Suprapubic skin (tissue), 4 donors: ENCODE results near the gene PISD. TPM values are rescaled to one million over a fixed set of nuclear protein-coding genes. Genes with fewer than 3 reads are reported as not detected.

ENCODE experiments used
- DNase-seq, 2 donors: peaks; one replicate each; pipeline ENCODE4 v3.0.0-alpha.2; 2019; ENCODE audit warnings: low spot score in 2 of 2
- H3K27ac ChIP-seq: fragments of 200-600 bp; sonication (generic); one replicate; pipeline ENCODE4 v1.5.1; 2019
- H3K27me3 ChIP-seq: fragments of 200-600 bp; sonication (generic); one replicate; pipeline ENCODE4 v1.5.1; 2019
- H3K36me3 ChIP-seq: fragments of 200-600 bp; sonication (generic); one replicate; pipeline ENCODE4 v1.5.1; 2019
- H3K4me1 ChIP-seq: fragments of 200-600 bp; sonication (generic); one replicate; pipeline ENCODE4 v1.5.1; 2019
- H3K4me3 ChIP-seq: fragments of 200-600 bp; sonication (generic); one replicate; pipeline ENCODE4 v1.5.1; 2019; ENCODE audit warnings: mild to moderate bottlenecking
- H3K9me3 ChIP-seq: fragments of 200-600 bp; sonication (generic); one replicate; pipeline ENCODE4 v1.5.1; 2019
- EP300 ChIP-seq: sonication (generic); formaldehyde crosslinking; IDR thresholded peaks from one replicate; pipeline ENCODE4 v1.6.1; 2017; ENCODE audit warnings: antibody characterized with exemption
- POLR2A ChIP-seq, 2 donors: fragments of 450-650 bp; IDR thresholded peaks; one replicate each; pipeline ENCODE4 v1.6.1; 2017; ENCODE audit warnings: antibody characterized with exemption in 2 of 2, mild to moderate bottlenecking in 2 of 2, moderate library complexity in 2 of 2
- POLR2AphosphoS5 ChIP-seq, 3 donors: sonication (generic); formaldehyde crosslinking; IDR thresholded peaks; one replicate each; pipeline ENCODE4 v1.6.1; 2017; ENCODE audit warnings: antibody characterized with exemption in 3 of 3
- WGBS: methylation state at CpG from one replicate; pipeline ENCODE4 v1.1.5; 2018; 5-methylcytosine and 5-hydroxymethylcytosine counted together
- total RNA-seq, 4 donors: library from RNA; depleted of rRNA; stranded (reverse); fragments of >200 nt; gene quantifications; one replicate each; pipeline ENCODE4 v1.1.0, GENCODE V29; 2016
- TF ChIP-seq, protein P1 (sequence below), 2 donors: fragments of 200-600 bp in 1 of 2; fragments of 450-650 bp in 1 of 2; sonication (generic) in 1 of 2; IDR thresholded peaks; one replicate each; pipeline ENCODE4 v1.5.1; 2016 to 2019; ENCODE audit warnings: antibody characterized with exemption in 2 of 2, mild to moderate bottlenecking in 1 of 2, moderate library complexity in 1 of 2

Gene PISD
- total RNA-seq, 4 donors from 2014 or later = 42.5 to 91.7 (median 57.9) TPM

DNA sequence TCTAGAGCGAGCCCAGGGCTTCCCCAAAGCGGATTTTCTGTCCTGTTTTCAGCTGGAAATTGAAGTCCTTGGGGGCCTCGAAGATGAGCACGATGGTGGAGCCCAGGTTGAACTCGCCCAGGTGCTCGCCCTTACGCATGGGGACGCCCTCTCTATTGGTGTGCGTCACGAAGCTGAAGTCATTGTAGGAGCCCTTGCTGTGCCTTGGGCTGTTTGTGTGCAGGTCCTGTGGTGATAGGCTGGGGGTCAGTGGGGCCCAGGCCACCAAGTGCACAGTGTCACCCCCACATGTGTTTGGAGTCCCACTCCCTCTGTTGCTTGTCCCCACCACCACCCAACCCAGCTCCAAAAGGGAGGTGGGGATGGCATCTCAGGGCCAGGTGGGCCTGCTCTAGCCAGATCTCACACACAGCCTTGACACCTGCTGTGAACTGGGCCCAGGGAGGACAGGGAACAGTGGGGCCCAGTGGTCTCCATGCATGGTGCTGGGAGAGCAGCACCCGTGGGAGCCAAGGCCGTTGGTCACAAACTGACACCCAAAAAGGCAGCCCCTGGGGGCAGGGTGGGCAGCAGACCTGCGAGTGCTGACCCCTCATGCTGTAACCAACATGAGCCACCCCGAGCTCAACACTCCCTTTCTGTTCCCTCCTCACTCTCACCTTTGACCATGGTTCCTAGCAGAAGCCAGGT lies 42.3 kb downstream of the PISD start:
- no peak for DNase-seq
- TF ChIP-seq, protein P1, sequence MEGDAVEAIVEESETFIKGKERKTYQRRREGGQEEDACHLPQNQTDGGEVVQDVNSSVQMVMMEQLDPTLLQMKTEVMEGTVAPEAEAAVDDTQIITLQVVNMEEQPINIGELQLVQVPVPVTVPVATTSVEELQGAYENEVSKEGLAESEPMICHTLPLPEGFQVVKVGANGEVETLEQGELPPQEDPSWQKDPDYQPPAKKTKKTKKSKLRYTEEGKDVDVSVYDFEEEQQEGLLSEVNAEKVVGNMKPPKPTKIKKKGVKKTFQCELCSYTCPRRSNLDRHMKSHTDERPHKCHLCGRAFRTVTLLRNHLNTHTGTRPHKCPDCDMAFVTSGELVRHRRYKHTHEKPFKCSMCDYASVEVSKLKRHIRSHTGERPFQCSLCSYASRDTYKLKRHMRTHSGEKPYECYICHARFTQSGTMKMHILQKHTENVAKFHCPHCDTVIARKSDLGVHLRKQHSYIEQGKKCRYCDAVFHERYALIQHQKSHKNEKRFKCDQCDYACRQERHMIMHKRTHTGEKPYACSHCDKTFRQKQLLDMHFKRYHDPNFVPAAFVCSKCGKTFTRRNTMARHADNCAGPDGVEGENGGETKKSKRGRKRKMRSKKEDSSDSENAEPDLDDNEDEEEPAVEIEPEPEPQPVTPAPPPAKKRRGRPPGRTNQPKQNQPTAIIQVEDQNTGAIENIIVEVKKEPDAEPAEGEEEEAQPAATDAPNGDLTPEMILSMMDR (IDR thresholded peaks at IDR 0.05) = no peak
- no peak for TF ChIP-seq POLR2A (IDR thresholded peaks at IDR 0.05)
- no peak for TF ChIP-seq EP300
- TF ChIP-seq POLR2AphosphoS5 (IDR thresholded peaks at IDR 0.05) = no peak
- Histone ChIP-seq H3K27ac (no peak overlapping the region), H3K9me3 (no peaks in the 10 kb centered on the region), H3K36me3 (peaks cover 53% of the 10 kb centered on the region), H3K4me1 (peaks cover 41% of the 10 kb centered on the region), H3K4me3 (no peak overlapping the region), H3K27me3 (no peaks in the 10 kb centered on the region)
- no CpG with 5 or more reads among the region's 14 CpGs for WGBS

DNA sequence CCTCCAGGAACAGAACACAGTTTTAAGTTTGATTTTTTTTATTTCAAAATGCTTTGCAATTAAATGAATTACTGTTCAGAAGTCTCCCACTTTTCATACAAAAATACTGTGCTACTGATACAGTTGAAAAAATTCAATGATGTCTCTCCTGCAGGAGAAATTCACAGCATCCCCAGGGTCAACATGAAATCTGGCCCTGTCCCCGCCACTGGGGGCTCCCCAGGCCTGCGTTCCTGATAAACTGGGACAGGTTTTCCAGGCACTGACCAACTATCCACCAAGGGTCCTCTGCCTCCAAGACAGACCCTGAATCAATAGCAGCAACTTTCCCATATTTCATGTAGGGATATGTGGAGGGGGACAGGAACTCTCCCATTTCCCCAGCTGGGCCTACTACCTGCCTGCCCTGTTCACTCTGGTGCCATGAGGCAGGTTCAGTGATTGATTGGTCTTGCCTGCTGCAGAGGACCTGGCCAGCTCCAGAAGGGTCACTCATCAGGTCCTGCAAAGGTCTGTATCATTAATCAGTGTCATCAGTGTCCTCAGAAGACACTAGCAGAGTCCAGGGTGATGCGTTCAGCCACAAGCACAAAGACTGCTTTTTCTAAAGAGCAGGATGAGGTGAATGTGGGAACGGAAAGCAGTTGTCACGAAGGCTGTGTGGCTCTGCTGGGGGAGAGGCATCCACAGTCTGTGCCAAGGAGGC lies 43.4 kb downstream of the PISD start:
- Histone ChIP-seq H3K9me3 (no peaks in the 10 kb centered on the region), H3K27ac (no peak overlapping the region), H3K36me3 (peaks cover 53% of the 10 kb centered on the region), H3K4me3 (no peak overlapping the region), H3K27me3 (no peaks in the 10 kb centered on the region), H3K4me1 (peaks cover 34% of the 10 kb centered on the region)
- TF ChIP-seq POLR2A (IDR thresholded peaks at IDR 0.05) (no peak), EP300 (no peak), POLR2AphosphoS5 (IDR thresholded peaks at IDR 0.05) (no peak)
- TF ChIP-seq, protein P1 (IDR thresholded peaks at IDR 0.05) = no peak
- 69% methylated on average over 5 of the region's 5 CpGs for WGBS
- DNase-seq = no peak

DNA sequence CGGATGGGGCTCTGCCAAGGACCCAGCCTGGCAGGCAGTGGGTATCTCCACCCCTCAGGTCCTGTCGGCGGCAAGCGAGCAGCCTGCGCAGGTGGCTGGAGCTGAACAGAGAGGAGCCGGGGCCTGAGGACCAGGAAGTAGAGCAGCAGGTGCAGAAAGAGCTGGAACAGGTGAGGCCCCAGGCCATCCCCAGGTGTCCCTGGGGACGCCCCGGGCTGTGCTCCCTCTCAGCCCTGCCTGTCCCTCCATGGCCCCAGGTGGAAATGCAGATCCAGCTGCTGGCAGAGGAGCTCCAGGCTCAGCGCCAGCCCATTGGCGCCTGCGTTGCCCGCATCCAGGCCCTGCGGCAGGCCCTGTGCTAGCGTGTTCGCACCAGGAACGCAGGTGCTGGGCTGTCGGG lies 44.0 kb downstream of the PISD start:
- H3K4me3 ChIP-seq = no peak overlapping the region
- no peaks in the 10 kb centered on the region for H3K9me3 ChIP-seq
- no peak for DNase-seq
- peaks cover 53% of the 10 kb centered on the region for H3K36me3 ChIP-seq
- H3K4me1 ChIP-seq = peaks cover 32% of the 10 kb centered on the region
- H3K27me3 ChIP-seq = no peaks in the 10 kb centered on the region
- H3K27ac ChIP-seq = no peak overlapping the region
- TF ChIP-seq, protein P1 (IDR thresholded peaks at IDR 0.05) = no peak
- TF ChIP-seq POLR2A (IDR thresholded peaks at IDR 0.05) (no peak), POLR2AphosphoS5 (IDR thresholded peaks at IDR 0.05) (no peak), EP300 (no peak)
- WGBS = 52% methylated on average over 9 of the region's 17 CpGs

DNA sequence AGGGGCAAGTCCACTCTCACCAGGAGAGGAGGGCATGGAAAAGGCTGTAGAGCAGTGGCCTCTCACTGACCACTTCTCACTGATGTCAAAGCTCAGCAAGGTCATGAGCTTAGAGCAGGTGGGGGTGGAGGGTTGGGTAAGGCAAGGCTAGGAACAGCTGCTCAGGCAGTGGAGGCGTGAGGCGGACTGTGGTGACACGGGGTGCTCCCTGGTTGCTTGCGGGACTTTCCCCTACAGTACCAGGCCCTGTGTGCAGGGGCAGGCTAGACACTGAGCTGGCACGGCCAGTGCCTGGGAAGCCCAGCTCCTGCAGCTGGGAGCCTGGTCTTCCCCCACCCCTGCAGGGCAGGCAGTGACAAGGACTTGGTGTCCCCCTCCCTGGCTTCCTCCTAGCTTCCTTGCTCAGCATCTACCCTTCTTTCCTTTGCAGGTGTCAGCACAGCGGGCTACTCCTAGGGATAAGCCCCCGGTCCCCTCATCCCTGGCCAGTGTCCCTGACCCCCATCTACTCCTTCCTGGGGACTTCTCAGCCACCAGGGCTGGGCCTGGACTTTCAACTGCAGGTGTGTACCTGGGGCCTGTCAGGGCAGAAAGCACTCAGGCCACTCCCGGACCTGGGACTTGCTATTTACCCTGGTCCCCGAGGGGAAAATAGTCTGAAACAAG lies 45.6 kb downstream of the PISD start:
- WGBS = 76% methylated on average over 8 of the region's 9 CpGs
- Histone ChIP-seq H3K4me1 (peaks cover 32% of the 10 kb centered on the region), H3K27me3 (no peaks in the 10 kb centered on the region), H3K36me3 (peaks cover 51% of the 10 kb centered on the region), H3K27ac (no peak overlapping the region), H3K4me3 (no peak overlapping the region), H3K9me3 (no peaks in the 10 kb centered on the region)
- TF ChIP-seq EP300 (no peak), POLR2AphosphoS5 (IDR thresholded peaks at IDR 0.05) (no peak), POLR2A (IDR thresholded peaks at IDR 0.05) (no peak)
- TF ChIP-seq, protein P1 (IDR thresholded peaks at IDR 0.05) = no peak
- no peak for DNase-seq

DNA sequence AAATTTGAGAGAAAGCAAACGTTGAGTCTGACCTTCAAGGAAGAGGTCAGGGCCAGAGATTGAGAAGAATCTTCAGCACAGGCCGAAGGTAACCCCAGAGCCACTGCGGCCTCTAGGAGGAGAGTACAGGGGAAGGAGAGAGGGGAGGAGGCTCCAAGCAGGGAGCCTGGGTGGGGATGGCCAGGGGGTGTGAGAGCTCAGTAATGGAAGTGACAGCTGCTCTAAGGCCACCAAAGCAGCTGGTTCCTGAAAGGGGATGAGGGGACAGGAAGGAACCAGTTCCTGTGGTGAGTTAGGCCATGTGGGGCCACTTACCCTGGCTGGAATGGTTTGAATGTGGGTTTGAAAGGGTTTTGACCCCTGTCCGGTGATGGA lies 46.1 kb downstream of the PISD start:
- no peaks in the 10 kb centered on the region for H3K27me3 ChIP-seq
- peaks cover 51% of the 10 kb centered on the region for H3K36me3 ChIP-seq
- H3K4me3 ChIP-seq = no peak overlapping the region
- TF ChIP-seq POLR2A (IDR thresholded peaks at IDR 0.05) (no peak), POLR2AphosphoS5 (IDR thresholded peaks at IDR 0.05) (no peak), EP300 (no peak)
- TF ChIP-seq, protein P1 (IDR thresholded peaks at IDR 0.05) = no peak
- 64% methylated on average over 4 of the region's 4 CpGs for WGBS
- H3K27ac ChIP-seq = no peak overlapping the region
- no peak for DNase-seq
- H3K4me1 ChIP-seq = peaks cover 32% of the 10 kb centered on the region
- no peaks in the 10 kb centered on the region for H3K9me3 ChIP-seq
